CD4-positive, alpha-beta T cell treated with Interleukin-6 at 100 ng/mL for 8 hours (primary cell): ENCODE measurements around the gene LRP6.

Experiments used
- DNase-seq: peaks from one replicate; pipeline ENCODE4 v3.0.0-alpha.2; 2020; ENCODE audit warnings: mixed read lengths, low spot score

LRP6 gene

GRCh38 chr12:12214635-12215131 lies 52.2 kb downstream of the LRP6 start:
- DNase-seq = no peak

- DNase-seq = no peak
Measured at GRCh38 chr12:12214201-12214600, 52.6 kb downstream of the LRP6 start.

GRCh38 chr12:12212769-12213168 lies 54.1 kb downstream of the LRP6 start:
- DNase-seq = no peak

- peak; percentile 1 for DNase-seq
Measured at GRCh38 chr12:12210983-12211382, 55.9 kb downstream of the LRP6 start.

- no peak for DNase-seq
Measured at GRCh38 chr12:12210416-12210815, 56.4 kb downstream of the LRP6 start.

- no peak for DNase-seq
Measured at GRCh38 chr12:12209675-12210074, 57.2 kb downstream of the LRP6 start.

GRCh38 chr12:12209043-12209442 lies 57.8 kb downstream of the LRP6 start:
- no peak for DNase-seq

- DNase-seq = no peak
Measured at GRCh38 chr12:12207746-12208145, 59.1 kb downstream of the LRP6 start.

- no peak for DNase-seq
Measured at GRCh38 chr12:12206776-12207388, 60.0 kb downstream of the LRP6 start.

- no peak for DNase-seq
Measured at GRCh38 chr12:12202747-12203146, 64.1 kb downstream of the LRP6 start.

- no peak for DNase-seq
Measured at GRCh38 chr12:12202105-12202504, 64.7 kb downstream of the LRP6 start.

- no peak for DNase-seq
Measured at GRCh38 chr12:12201274-12201758, 65.5 kb downstream of the LRP6 start.

- DNase-seq = no peak
Measured at GRCh38 chr12:12200363-12200762, 66.5 kb downstream of the LRP6 start.

GRCh38 chr12:12198124-12198523 lies 68.7 kb downstream of the LRP6 start:
- no peak for DNase-seq

GRCh38 chr12:12197128-12197527 lies 69.7 kb downstream of the LRP6 start:
- DNase-seq = no peak

- DNase-seq = no peak
Measured at GRCh38 chr12:12195516-12195915, 71.3 kb downstream of the LRP6 start.

- DNase-seq = no peak
Measured at GRCh38 chr12:12195081-12195480, 71.8 kb downstream of the LRP6 start.

GRCh38 chr12:12194206-12194605 lies 72.6 kb downstream of the LRP6 start:
- DNase-seq = no peak

GRCh38 chr12:12191008-12191407 lies 75.8 kb downstream of the LRP6 start:
- DNase-seq = no peak

- DNase-seq = no peak
Measured at GRCh38 chr12:12190087-12190809, 76.6 kb downstream of the LRP6 start.

- no peak for DNase-seq
Measured at GRCh38 chr12:12185414-12185813, 81.4 kb downstream of the LRP6 start.

- DNase-seq = no peak
Measured at GRCh38 chr12:12182703-12183365, 84.0 kb downstream of the LRP6 start.

- DNase-seq = no peak
Measured at GRCh38 chr12:12181511-12181910, 85.3 kb downstream of the LRP6 start.
